Measurements from ENCODE around the gene RPL3. TPM values are rescaled to one million over a fixed set of nuclear protein-coding genes. Genes with fewer than 3 reads are reported as not detected.
"Not testable (repeated sequence)": the region's sequence is repeated elsewhere in the genome, so short reads cannot be mapped to it uniquely, and the experiment has no call there.

The RPL3 gene
- polyA plus RNA-seq, 1 experiment: 4,772 TPM

DNA sequence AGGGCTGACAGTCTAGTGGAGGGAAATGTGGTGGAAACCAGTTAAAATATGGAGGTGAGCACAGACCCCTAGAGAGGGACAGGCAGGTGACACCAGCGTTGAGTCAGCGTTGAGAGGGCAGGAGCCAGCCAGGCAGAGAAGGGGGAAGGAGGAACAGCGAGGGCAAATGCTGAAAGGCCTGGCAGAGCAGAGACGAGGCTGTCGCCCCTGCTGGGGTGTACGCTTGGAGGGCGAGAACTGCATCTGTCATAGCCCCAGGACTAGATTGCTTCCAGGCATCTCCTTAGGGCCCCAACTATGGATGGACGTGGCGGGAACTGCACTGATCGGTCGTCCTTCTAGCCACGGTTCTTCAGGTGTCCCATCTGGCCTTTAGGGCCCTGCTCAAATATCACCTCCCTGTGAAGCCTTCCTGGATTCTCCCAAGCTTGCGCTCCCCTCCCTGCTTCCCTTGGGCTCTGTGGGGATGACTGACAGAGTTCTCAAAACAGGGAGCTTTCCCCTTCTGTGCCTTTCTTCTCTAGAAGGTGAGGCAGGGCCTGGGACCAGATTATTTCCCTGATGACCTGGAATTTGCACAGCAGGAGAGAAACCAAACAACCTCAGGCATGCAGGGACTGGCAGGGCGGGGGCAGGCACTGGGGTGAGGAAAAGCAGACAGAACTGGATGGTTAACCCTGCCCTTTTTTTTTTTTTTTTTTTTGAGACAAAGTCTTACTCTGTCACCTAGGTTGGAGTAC, 41.4 kb upstream of the RPL3 start:
- ChIA-PET POLR2A (no interaction called here), CTCF (interaction anchor here (0.7 to 1.2 kb wide), 2 partner anchors 17 to 136 kb away, joined by 3 to 4 read pairs; no protein-coding TSS in a partner anchor)
- Histone ChIP-seq H3K4me3 (ENCODE audit: low read depth, low read length) (no peak overlapping the region), H3K36me3 (ENCODE audit: control insufficient read depth, insufficient read depth, low read length) (peaks cover 3% of the 10 kb centered on the region; the same call in 1 of the 2 replicates), H3K27me3 (ENCODE audit: control insufficient read depth, insufficient read depth, low read length) (no peaks in the 10 kb centered on the region)
- no peak for DNase-seq (ENCODE audit: low read depth)
- TF ChIP-seq CTCF (IDR thresholded peaks at IDR 0.05; ENCODE audit: insufficient read depth, low read depth, low read length): no peak

- TF ChIP-seq CTCF (IDR thresholded peaks at IDR 0.05; ENCODE audit: insufficient read depth, low read depth, low read length): no peak
These were observed 40.8 kb upstream of the RPL3 start for GRCh38 chr22:39360242-39360641.

DNA sequence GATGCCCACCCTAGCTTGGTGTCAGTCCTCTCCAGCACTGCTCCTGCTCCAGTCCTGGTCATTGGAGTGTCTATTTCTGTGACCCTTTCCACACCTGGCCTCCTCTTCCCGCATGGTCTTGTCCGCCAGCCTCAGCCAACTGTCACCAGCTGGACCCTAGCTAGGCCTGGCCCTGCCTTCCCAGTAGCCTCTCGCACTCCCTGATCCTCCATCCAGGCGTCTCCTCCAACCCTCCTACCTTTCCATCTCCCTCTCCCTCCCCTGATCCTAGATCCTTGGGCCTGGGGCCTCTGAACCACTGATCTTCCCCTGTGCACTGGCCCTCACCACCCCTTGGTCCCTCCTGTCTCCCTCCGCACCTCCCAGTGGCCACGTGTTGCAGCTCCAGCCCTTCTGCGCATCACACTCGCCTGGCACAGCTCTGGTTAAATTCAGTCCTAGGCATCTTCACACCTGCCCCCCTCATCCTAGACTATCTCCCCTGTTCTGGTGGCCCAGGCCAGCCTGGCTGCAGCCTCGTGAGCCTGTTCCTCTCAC, 40.3 kb upstream of the RPL3 start:
- ChIA-PET CTCF (interaction anchor here (0.6 to 1.0 kb wide), 2 partner anchors 7 to 739 kb away, joined by 3 read pairs; no protein-coding TSS in a partner anchor), POLR2A (no interaction called here)
- Histone ChIP-seq H3K27me3 (ENCODE audit: control insufficient read depth, insufficient read depth, low read length) (no peaks in the 10 kb centered on the region), H3K4me3 (ENCODE audit: low read depth, low read length) (no peak overlapping the region), H3K36me3 (ENCODE audit: control insufficient read depth, insufficient read depth, low read length) (peaks cover 3% of the 10 kb centered on the region; the same call in 1 of the 2 replicates)
- TF ChIP-seq CTCF (IDR thresholded peaks at IDR 0.05; ENCODE audit: insufficient read depth, low read depth, low read length): no peak
- DNase-seq (ENCODE audit: low read depth): no peak

More at GRCh38 chr22:39360242-39360641, 40.8 kb upstream of the RPL3 start:
- DNase-seq (ENCODE audit: low read depth): no peak
- ChIA-PET POLR2A (no interaction called here), CTCF (interaction anchor here (1.2 kb wide), 1 partner anchor 17 kb away, joined by 4 read pairs; no protein-coding TSS in a partner anchor)
- Histone ChIP-seq H3K4me3 (ENCODE audit: low read depth, low read length) (no peak overlapping the region), H3K36me3 (ENCODE audit: control insufficient read depth, insufficient read depth, low read length) (peaks cover 3% of the 10 kb centered on the region; the same call in 1 of the 2 replicates), H3K27me3 (ENCODE audit: control insufficient read depth, insufficient read depth, low read length) (no peaks in the 10 kb centered on the region)

GRCh38 chr22:39358197-39358596, 38.8 kb upstream of the RPL3 start:
- H3K4me3 ChIP-seq (ENCODE audit: low read depth, low read length); DNase-seq (ENCODE audit: low read depth); H3K36me3 ChIP-seq (ENCODE audit: control insufficient read depth, insufficient read depth, low read length); POLR2A ChIA-PET; H3K27me3 ChIP-seq (ENCODE audit: control insufficient read depth, insufficient read depth, low read length): not testable (repeated sequence)
- CTCF ChIA-PET: interaction anchor here (1.1 kb wide), 1 partner anchor 11 kb away, joined by 3 read pairs; no protein-coding TSS in a partner anchor

DNA sequence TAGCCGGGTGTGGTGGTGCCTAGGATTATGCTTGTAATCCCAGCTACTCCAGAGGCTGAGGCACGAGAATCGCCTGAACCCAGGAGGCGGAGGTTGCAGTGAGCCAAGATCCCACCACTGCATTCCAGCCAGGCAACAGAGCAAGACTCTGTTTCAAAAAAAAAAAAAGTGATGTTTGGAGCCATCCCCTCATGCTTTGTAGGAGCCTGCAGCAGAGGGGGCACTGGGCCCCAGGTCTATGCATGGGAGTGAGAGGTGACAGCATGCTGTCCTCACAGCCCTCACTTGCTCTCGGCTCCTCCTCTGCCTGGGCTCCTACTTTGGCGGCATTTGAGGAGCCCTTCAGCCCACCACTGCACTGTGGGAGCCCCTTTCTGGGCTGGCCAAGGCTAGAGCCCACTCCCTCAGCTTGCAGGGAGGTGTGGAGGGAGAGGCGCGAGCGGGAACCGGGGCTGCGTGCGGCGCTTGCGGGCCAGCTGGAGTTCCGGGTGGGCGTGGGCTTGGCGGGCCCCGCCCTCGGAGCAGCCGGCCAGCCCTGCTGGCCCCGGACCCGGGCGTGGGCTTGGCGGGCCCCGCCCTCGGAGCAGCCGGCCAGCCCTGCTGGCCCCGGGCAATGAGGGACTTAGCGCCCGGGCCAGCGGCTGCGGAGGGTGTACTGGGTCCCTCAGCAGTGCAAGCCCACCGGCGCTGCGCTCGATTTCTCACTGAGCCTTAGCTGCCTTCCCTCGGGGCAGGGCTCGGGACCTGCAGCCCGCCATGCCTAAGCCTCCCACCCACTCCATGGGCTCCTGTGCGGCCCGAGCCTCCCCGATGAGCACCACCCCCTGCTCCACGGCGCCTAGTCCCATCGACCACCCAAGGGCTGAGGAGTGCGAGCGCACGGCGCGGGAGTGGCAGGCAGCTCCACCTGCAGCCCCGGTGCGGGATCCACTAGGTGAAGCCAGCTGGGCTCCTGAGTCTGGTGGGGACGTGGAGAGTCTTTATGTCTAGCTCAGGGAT, 38.0 kb upstream of the RPL3 start:
- H3K36me3 ChIP-seq (ENCODE audit: control insufficient read depth, insufficient read depth, low read length); DNase-seq (ENCODE audit: low read depth); H3K4me3 ChIP-seq (ENCODE audit: low read depth, low read length); POLR2A ChIA-PET; H3K27me3 ChIP-seq (ENCODE audit: control insufficient read depth, insufficient read depth, low read length): not testable (repeated sequence)
- CTCF ChIA-PET: interaction anchor here (1.1 kb wide), 1 partner anchor 12 kb away, joined by 3 read pairs; no protein-coding TSS in a partner anchor
